Fibroblast of lung (primary cell): Measurements from ENCODE around the gene RUNX2. TPM values are rescaled to one million over a fixed set of nuclear protein-coding genes. Genes with fewer than 3 reads are reported as not detected.
A peak's percentile ranks its signal among the peaks of the same experiment; 100 is the strongest.

Experiments
- DNase-seq, 2 donors: peaks; one replicate each; pipeline versions ENCODE4 v3.0.0 to v3.0.0-alpha.2; 2010; ENCODE audit warnings: low read depth in 2 of 2
- H2AFZ ChIP-seq: 2 replicates; pipeline ENCODE4 v1.5.1; 2012; ENCODE audit warnings: low read length, control low read depth, inconsistent platforms
- H3K27ac ChIP-seq: 2 replicates; pipeline ENCODE4 v1.5.1; 2011; ENCODE audit warnings: low read length, control low read depth; ENCODE audit not compliant: insufficient read depth
- H3K27me3 ChIP-seq: 2 replicates; pipeline ENCODE4 v1.5.1; 2011; ENCODE audit warnings: mild to moderate bottlenecking, low read length; ENCODE audit not compliant: control insufficient read depth, insufficient read depth
- H3K36me3 ChIP-seq: 2 replicates; pipeline ENCODE4 v1.5.1; 2011; ENCODE audit warnings: low read length; ENCODE audit not compliant: control insufficient read depth, insufficient read depth
- H3K4me1 ChIP-seq: 2 replicates; pipeline ENCODE4 v1.5.1; 2011; ENCODE audit warnings: low read length; ENCODE audit not compliant: control insufficient read depth, insufficient read depth; ENCODE audit errors: extremely low read depth
- H3K4me2 ChIP-seq: 2 replicates; pipeline ENCODE4 v1.5.1; 2011; ENCODE audit warnings: low read length, control low read depth; ENCODE audit not compliant: insufficient read depth; ENCODE audit errors: extremely low read depth
- H3K4me3 ChIP-seq, 4 experiments: fragments of 200-600 bp in 1 of 4; sonication (generic) in 1 of 4; replicated peaks in 1 of 4; 2 replicates each; pipeline ENCODE4 v1.5.1; 2011 to 2016; ENCODE audit warnings: low read length in 4 of 4, low read depth in 3 of 4, mild to moderate bottlenecking in 3 of 4, control low read depth in 2 of 4, inconsistent platforms in 1 of 4, mixed read lengths in 1 of 4; ENCODE audit not compliant: insufficient read depth in 1 of 4; ENCODE audit errors: control extremely low read depth in 1 of 4
- H3K79me2 ChIP-seq: 2 replicates; pipeline ENCODE4 v1.5.1; 2012; ENCODE audit warnings: mild to moderate bottlenecking, low read length, inconsistent platforms; ENCODE audit not compliant: control insufficient read depth, insufficient read depth
- H3K9ac ChIP-seq: 2 replicates; pipeline ENCODE4 v1.5.1; 2011; ENCODE audit warnings: mild to moderate bottlenecking, low read length, control low read depth; ENCODE audit not compliant: insufficient read depth
- H3K9me3 ChIP-seq: 2 replicates; pipeline ENCODE4 v1.5.1; 2012; ENCODE audit warnings: low read depth, low read length; ENCODE audit not compliant: control insufficient read depth, insufficient read depth
- H4K20me1 ChIP-seq: 2 replicates; pipeline ENCODE4 v1.5.1; 2011; ENCODE audit warnings: low read length; ENCODE audit not compliant: control insufficient read depth, insufficient read depth; ENCODE audit errors: extremely low read depth
- CTCF ChIP-seq, 2 donors: IDR thresholded peaks in 1 of 2; conservative IDR thresholded peaks in 1 of 2; 1 replicate in 1 of 2; 2 replicates in 1 of 2; pipeline ENCODE4 v1.5.1; 2011 to 2012; ENCODE audit warnings: low read length in 2 of 2, control low read depth in 1 of 2, inconsistent platforms in 1 of 2, low read depth in 1 of 2, mild to moderate bottlenecking in 1 of 2
- EZH2 ChIP-seq: IDR thresholded peaks from 2 replicates; pipeline ENCODE4 v1.5.1; 2012; ENCODE audit warnings: low read length, control low read depth, mild to moderate bottlenecking; ENCODE audit errors: missing control alignments
- polyA plus RNA-seq, 2 donors: library from polyadenylated mRNA; depleted of rRNA in 1 of 2; stranded (reverse) in 1 of 2; unstranded in 1 of 2; fragments of >200 nt; gene quantifications; 2 replicates each; pipeline ENCODE4 v1.2.1, GENCODE V29; 2011 to 2012; ENCODE audit warnings: missing spikeins in 1 of 2
- total RNA-seq: library from RNA; depleted of rRNA; stranded (reverse); fragments of >200 nt; gene quantifications from 2 replicates; pipeline ENCODE4 v1.2.1, GENCODE V29; 2014

Gene RUNX2
- total and polyA plus RNA-seq, 2 donors (not counting 1 experiment from before 2014, with no cell fraction given): 2.5 to 4.5 TPM

DNA sequence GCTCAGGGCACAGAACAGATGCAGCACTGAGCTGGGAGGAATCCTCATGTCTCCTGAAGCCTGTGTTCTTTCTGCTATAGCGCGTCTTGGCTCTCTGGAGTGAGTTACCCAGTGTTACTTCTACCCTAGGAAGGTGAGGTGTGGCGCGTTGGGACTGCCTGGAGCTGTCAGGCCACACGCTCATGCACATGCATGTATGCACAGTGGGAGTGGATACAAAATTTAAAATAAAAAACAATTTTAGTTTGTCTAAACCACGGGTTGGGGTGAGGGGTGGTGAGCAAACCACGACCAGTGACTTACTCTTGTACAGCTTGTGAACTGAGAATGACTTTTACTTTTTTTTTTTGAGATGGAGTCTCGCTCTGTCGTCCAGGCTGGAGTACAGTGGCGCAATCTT, 348.2 kb downstream of the RUNX2 start:
- no peak for DNase-seq
- Histone ChIP-seq H3K4me3 (no peak overlapping the region), H3K9ac (no peak overlapping the region), H2AFZ (no peak overlapping the region), H3K4me1 (peaks cover 5% of the 10 kb centered on the region), H3K27ac (no peak overlapping the region), H3K27me3 (no peaks in the 10 kb centered on the region), H3K36me3 (no peaks in the 10 kb centered on the region), H3K79me2 (no peaks in the 10 kb centered on the region), H3K9me3 (no peaks in the 10 kb centered on the region), H3K4me2 (no peak overlapping the region), H4K20me1 (no peaks in the 10 kb centered on the region)
- no peak for TF ChIP-seq CTCF (conservative IDR thresholded peaks at IDR 0.05 in 1 of 2, IDR thresholded peaks at IDR 0.05 in 1 of 2; ENCODE audit: low read depth in 1 of 2, low read length in 2 of 2)
- TF ChIP-seq EZH2: no peak

- no peaks in the 10 kb centered on the region for H4K20me1 ChIP-seq
- H3K9me3 ChIP-seq: peaks cover 3% of the 10 kb centered on the region
- H3K27ac ChIP-seq: peak overlapping the region; percentile 9
- TF ChIP-seq CTCF (conservative IDR thresholded peaks at IDR 0.05 in 1 of 2, IDR thresholded peaks at IDR 0.05 in 1 of 2; ENCODE audit: low read depth in 1 of 2, low read length in 2 of 2): no peak
- TF ChIP-seq EZH2: no peak
- H3K4me3 ChIP-seq: no peak overlapping the region
- peak; percentile 49 to 74 for DNase-seq
- no peak overlapping the region for H3K9ac ChIP-seq
- peaks cover 5% of the 10 kb centered on the region for H3K4me1 ChIP-seq
- no peaks in the 10 kb centered on the region for H3K79me2 ChIP-seq
- no peaks in the 10 kb centered on the region for H3K27me3 ChIP-seq
- H2AFZ ChIP-seq: peak overlapping the region; percentile 23
- no peaks in the 10 kb centered on the region for H3K36me3 ChIP-seq
- peak overlapping the region; percentile 46 for H3K4me2 ChIP-seq
Observed at GRCh38 chr6:45677381-45678284, 349.5 kb downstream of the RUNX2 start.

DNA sequence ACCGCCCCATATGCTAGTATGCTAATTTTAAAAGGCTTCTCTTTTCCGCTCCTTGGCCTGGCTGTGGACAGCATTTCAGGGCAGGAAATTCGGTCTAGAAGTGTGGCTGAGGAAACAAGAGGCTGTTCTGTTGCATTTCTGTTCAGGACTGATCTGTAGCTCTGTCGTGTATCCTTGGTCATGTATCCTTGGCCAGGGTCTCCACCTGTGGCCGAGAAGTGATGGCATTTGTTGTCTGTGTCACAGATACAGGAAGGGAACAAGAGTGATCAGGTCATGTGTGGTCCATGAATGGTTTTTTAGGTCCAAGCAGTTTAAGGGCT, 350.1 kb downstream of the RUNX2 start:
- no peak for TF ChIP-seq CTCF (conservative IDR thresholded peaks at IDR 0.05 in 1 of 2, IDR thresholded peaks at IDR 0.05 in 1 of 2; ENCODE audit: low read depth in 1 of 2, low read length in 2 of 2)
- TF ChIP-seq EZH2: no peak
- DNase-seq: peak in 1 of 2 donors; percentile 10
- Histone ChIP-seq H3K4me1 (peaks cover 5% of the 10 kb centered on the region), H3K36me3 (no peaks in the 10 kb centered on the region), H3K4me3 (no peak overlapping the region), H3K27me3 (no peaks in the 10 kb centered on the region), H3K27ac (no peak overlapping the region), H3K79me2 (no peaks in the 10 kb centered on the region), H4K20me1 (no peaks in the 10 kb centered on the region), H3K9me3 (peaks cover 3% of the 10 kb centered on the region), H3K9ac (no peak overlapping the region), H3K4me2 (no peak overlapping the region), H2AFZ (no peak overlapping the region)
